Coronary artery (tissue), 2 donors: ENCODE results near the gene HECW1.

Source experiments
- DNase-seq: peaks from one replicate; pipeline ENCODE4 v3.0.0-alpha.2; 2017; ENCODE audit warnings: low spot score
- H3K27ac ChIP-seq, 2 donors: fragments of 200-600 bp; sonication (generic); one replicate each; pipeline ENCODE4 v1.5.1; 2016 to 2019
- H3K4me3 ChIP-seq: fragments of 200-600 bp; sonication (generic); 2 replicates; pipeline ENCODE4 v1.5.1; 2016; ENCODE audit warnings: mild to moderate bottlenecking, moderate library complexity
- CTCF ChIP-seq: fragments of 200-600 bp; sonication (generic); IDR thresholded peaks from one replicate; pipeline ENCODE4 v1.5.1; 2019; ENCODE audit warnings: antibody characterized with exemption

Gene HECW1

GRCh38 chr7:43302211-43302711 lies 189.8 kb downstream of the HECW1 start:
- no peak overlapping the region for H3K27ac ChIP-seq
- DNase-seq: no peak
- no peak for TF ChIP-seq CTCF
- no peak overlapping the region for H3K4me3 ChIP-seq

GRCh38 chr7:43302773-43303460 lies 190.5 kb downstream of the HECW1 start:
- DNase-seq: no peak
- H3K27ac ChIP-seq: no peak overlapping the region
- TF ChIP-seq CTCF: no peak
- no peak overlapping the region for H3K4me3 ChIP-seq

GRCh38 chr7:43303740-43304241 lies 191.3 kb downstream of the HECW1 start:
- no peak overlapping the region for H3K27ac ChIP-seq

GRCh38 chr7:43306404-43306803 lies 194.0 kb downstream of the HECW1 start:
- no peak for DNase-seq
- no peak for TF ChIP-seq CTCF
- H3K4me3 ChIP-seq: no peak overlapping the region
- H3K27ac ChIP-seq: no peak overlapping the region

More at GRCh38 chr7:43303740-43304241, 191.3 kb downstream of the HECW1 start:
- H3K4me3 ChIP-seq: no peak overlapping the region
- DNase-seq: no peak
- TF ChIP-seq CTCF: no peak

GRCh38 chr7:43307522-43307921 lies 195.1 kb downstream of the HECW1 start:
- DNase-seq: no peak
- TF ChIP-seq CTCF: no peak
- H3K4me3 ChIP-seq: no peak overlapping the region
- no peak overlapping the region for H3K27ac ChIP-seq

GRCh38 chr7:43308913-43309705 lies 196.7 kb downstream of the HECW1 start:
- DNase-seq: no peak
- Histone ChIP-seq H3K4me3 (no peak overlapping the region), H3K27ac (no peak overlapping the region)
- no peak for TF ChIP-seq CTCF

GRCh38 chr7:43309706-43310022 lies 197.2 kb downstream of the HECW1 start:
- DNase-seq: no peak
- Histone ChIP-seq H3K27ac (no peak overlapping the region), H3K4me3 (no peak overlapping the region)
- no peak for TF ChIP-seq CTCF
